GM18519 (cell line): ENCODE measurements around the gene KIAA1614.

ENCODE experiments used
- ATAC-seq: cut with Tn5 transposase; IDR thresholded peaks from one replicate; pipeline ENCODE4 v1.9.1; 2021; ENCODE audit warnings: mild to moderate bottlenecking, moderate library complexity; ENCODE audit not compliant: unreplicated experiment, low FRiP score

The KIAA1614 gene

GRCh38 chr1:180906511-180906910 is 6.2 kb upstream of the KIAA1614 start:
- ATAC-seq, result no peak

- ATAC-seq, result no peak
These were observed 5.2 kb upstream of the KIAA1614 start for GRCh38 chr1:180907313-180908055.

- no peak for ATAC-seq
These were observed 4.5 kb upstream of the KIAA1614 start for GRCh38 chr1:180908074-180908765.

GRCh38 chr1:180909005-180909414 is 3.7 kb upstream of the KIAA1614 start:
- no peak for ATAC-seq

GRCh38 chr1:180909462-180909976 is 3.2 kb upstream of the KIAA1614 start:
- no peak for ATAC-seq

GRCh38 chr1:180911640-180912191 is 981 bp upstream of the KIAA1614 start:
- no peak for ATAC-seq

GRCh38 chr1:180912211-180912800 is 391 bp upstream of the KIAA1614 start:
- ATAC-seq, result no peak

GRCh38 chr1:180915426-180915965 is 2.8 kb downstream of the KIAA1614 start:
- no peak for ATAC-seq

- no peak for ATAC-seq
These were observed 3.5 kb downstream of the KIAA1614 start for GRCh38 chr1:180916012-180916770.

GRCh38 chr1:180916771-180917170 is 4.1 kb downstream of the KIAA1614 start:
- no peak for ATAC-seq

GRCh38 chr1:180917306-180918065 is 4.8 kb downstream of the KIAA1614 start:
- no peak for ATAC-seq

GRCh38 chr1:180918519-180918918 is 5.8 kb downstream of the KIAA1614 start:
- no peak for ATAC-seq

GRCh38 chr1:180919183-180919700 is 6.5 kb downstream of the KIAA1614 start:
- ATAC-seq, result no peak

- no peak for ATAC-seq
These were observed 7.5 kb downstream of the KIAA1614 start for GRCh38 chr1:180920193-180920592.

- no peak for ATAC-seq
These were observed 8.0 kb downstream of the KIAA1614 start for GRCh38 chr1:180920702-180921101.

- ATAC-seq, result no peak
These were observed 8.7 kb downstream of the KIAA1614 start for GRCh38 chr1:180921386-180921785.

GRCh38 chr1:180921891-180922630 is 9.4 kb downstream of the KIAA1614 start:
- ATAC-seq, result no peak

GRCh38 chr1:180922631-180923015 is 9.9 kb downstream of the KIAA1614 start:
- ATAC-seq, result no peak
